GM12873 (cell line): Measurements from ENCODE around the gene HBQ1.
"Not testable (repeated sequence)": the region's sequence is repeated elsewhere in the genome, so short reads cannot be mapped to it uniquely, and the experiment has no call there.

ENCODE experiments used
- TF ChIP-seq, protein P1 (sequence below): IDR thresholded peaks from 2 replicates; pipeline ENCODE4 v1.5.1; 2012; ENCODE audit warnings: low read depth, mild to moderate bottlenecking, moderate library complexity, low read length, control low read depth; ENCODE audit not compliant: insufficient read depth; ENCODE audit errors: missing control alignments

HBQ1 gene

GRCh38 chr16:165539-166374, 14.5 kb upstream of the HBQ1 start, which contains the start of gene HBM:
Gene HBM (plus strand): TSS chr16:165978. CDS start chr16:165998, 20 bp downstream.
- TF ChIP-seq, protein P1, sequence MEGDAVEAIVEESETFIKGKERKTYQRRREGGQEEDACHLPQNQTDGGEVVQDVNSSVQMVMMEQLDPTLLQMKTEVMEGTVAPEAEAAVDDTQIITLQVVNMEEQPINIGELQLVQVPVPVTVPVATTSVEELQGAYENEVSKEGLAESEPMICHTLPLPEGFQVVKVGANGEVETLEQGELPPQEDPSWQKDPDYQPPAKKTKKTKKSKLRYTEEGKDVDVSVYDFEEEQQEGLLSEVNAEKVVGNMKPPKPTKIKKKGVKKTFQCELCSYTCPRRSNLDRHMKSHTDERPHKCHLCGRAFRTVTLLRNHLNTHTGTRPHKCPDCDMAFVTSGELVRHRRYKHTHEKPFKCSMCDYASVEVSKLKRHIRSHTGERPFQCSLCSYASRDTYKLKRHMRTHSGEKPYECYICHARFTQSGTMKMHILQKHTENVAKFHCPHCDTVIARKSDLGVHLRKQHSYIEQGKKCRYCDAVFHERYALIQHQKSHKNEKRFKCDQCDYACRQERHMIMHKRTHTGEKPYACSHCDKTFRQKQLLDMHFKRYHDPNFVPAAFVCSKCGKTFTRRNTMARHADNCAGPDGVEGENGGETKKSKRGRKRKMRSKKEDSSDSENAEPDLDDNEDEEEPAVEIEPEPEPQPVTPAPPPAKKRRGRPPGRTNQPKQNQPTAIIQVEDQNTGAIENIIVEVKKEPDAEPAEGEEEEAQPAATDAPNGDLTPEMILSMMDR = no peak

GRCh38 chr16:166375-167121, 13.7 kb upstream of the HBQ1 start:
- TF ChIP-seq, protein P1 = no peak

GRCh38 chr16:167122-167690, 13.1 kb upstream of the HBQ1 start:
- TF ChIP-seq, protein P1 = no peak

DNA sequence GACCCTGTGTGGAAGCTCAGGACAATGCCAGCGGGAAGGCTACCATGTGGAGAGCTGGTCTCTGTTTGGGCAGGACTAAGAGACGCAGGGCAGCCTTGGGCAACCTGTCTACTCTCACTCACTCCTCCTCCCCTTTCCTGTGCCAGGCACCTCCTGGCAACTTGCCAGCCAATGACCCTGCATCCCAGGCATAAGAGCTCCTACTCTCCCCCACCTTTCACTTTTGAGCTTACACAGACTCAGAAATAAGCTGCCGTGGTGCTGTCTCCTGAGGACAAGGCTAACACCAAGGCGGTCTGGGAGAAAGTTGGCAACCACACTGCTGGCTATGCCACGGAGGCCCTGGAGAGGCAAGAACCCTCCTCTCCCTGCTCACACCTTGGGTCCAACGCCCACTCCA, 11.8 kb upstream of the HBQ1 start:
- TF ChIP-seq, protein P1 = no peak

- TF ChIP-seq, protein P1 = no peak
These were observed 11.2 kb upstream of the HBQ1 start for GRCh38 chr16:169014-169413.

DNA sequence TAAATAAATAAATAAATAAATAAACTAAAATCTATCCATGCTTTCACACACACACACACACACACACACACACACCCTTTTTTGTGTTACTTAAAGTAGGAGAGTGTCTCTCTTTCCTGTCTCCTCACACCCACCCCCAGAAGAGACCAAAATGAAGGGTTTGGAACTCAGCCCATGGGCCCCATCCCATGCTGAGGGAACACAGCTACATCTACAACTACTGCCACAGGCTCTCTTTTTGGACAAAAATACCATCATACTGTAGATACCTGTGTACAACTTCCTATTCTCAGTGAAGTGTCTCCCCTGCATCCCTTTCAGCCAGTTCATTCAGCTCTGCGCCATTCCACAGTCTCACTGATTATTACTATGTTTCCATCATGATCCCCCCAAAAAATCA, 9.5 kb upstream of the HBQ1 start:
- TF ChIP-seq, protein P1 = no peak

DNA sequence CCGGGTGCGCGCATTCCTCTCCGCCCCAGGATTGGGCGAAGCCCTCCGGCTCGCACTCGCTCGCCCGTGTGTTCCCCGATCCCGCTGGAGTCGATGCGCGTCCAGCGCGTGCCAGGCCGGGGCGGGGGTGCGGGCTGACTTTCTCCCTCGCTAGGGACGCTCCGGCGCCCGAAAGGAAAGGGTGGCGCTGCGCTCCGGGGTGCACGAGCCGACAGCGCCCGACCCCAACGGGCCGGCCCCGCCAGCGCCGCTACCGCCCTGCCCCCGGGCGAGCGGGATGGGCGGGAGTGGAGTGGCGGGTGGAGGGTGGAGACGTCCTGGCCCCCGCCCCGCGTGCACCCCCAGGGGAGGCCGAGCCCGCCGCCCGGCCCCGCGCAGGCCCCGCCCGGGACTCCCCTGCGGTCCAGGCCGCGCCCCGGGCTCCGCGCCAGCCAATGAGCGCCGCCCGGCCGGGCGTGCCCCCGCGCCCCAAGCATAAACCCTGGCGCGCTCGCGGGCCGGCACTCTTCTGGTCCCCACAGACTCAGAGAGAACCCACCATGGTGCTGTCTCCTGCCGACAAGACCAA, 7.8 kb upstream of the HBQ1 start, which contains the start of gene HBA2:
Gene HBA2, plus strand, starts transcription at position 503 of the 568 bp plus-strand sequence. Its CDS starts 37 bp downstream, at position 540.
- TF ChIP-seq, protein P1 = not testable (repeated sequence)
